ENCODE measurements around the gene HIVEP3. TPM values are rescaled to one million over a fixed set of nuclear protein-coding genes. Genes with fewer than 3 reads are reported as not detected.

Gene HIVEP3
- total RNA-seq, 1 experiment from 2014 or later, result 6.0 TPM

GRCh38 chr1:41535276-41535675 lies 383.4 kb downstream of the HIVEP3 start:
- no peaks in the 10 kb centered on the region for H3K9me3 ChIP-seq (ENCODE audit: control insufficient read depth, insufficient read depth, low read depth, low read length)
- BruUV-seq (replicated peaks), result no TSS peak
- in situ Hi-C loops (cut with HindIII; ENCODE audit: low pct_unique_long_range_greater_than_20kb, low sequenced_read_pairs) (no loop called here), intact Hi-C loops (cut with micrococcal nuclease; ENCODE audit: unreplicated experiment) (no loop called here)
- H3K4me3 ChIP-seq (ENCODE audit: low read depth in 2 of 2, low read length in 2 of 2), result no peak overlapping the region
- DNase-seq (ENCODE audit: low read depth, low spot score) (no peak), ATAC-seq (no peak)
- ChIA-PET POLR2A (no interaction called here), CTCF (no interaction called here)
- H3K27me3 ChIP-seq (ENCODE audit: control insufficient read depth, insufficient read depth, low read length), result no peaks in the 10 kb centered on the region; the same call in 1 of the 2 replicates
- H3K4me1 ChIP-seq (ENCODE audit: control insufficient read depth, insufficient read depth, low read length), result no peaks in the 10 kb centered on the region
- H3K27ac ChIP-seq (ENCODE audit: low read length), result no peak overlapping the region
- no peaks in the 10 kb centered on the region for H3K36me3 ChIP-seq (ENCODE audit: control insufficient read depth, insufficient read depth, low read length)
- TF ChIP-seq REST (IDR thresholded peaks at IDR 0.05; ENCODE audit: insufficient read depth in 1 of 2, low read depth in 2 of 2, low read length in 1 of 2) (no peak), SIN3A (IDR thresholded peaks at IDR 0.05; ENCODE audit: borderline replicate concordance, insufficient read depth, low read depth, low read length) (no peak), POLR2AphosphoS5 (IDR thresholded peaks at IDR 0.05; ENCODE audit: low read depth, low read length) (no peak), TCF7L2 (IDR thresholded peaks at IDR 0.05; ENCODE audit: low read depth, low read length) (no peak)
- TF ChIP-seq, protein P1, sequence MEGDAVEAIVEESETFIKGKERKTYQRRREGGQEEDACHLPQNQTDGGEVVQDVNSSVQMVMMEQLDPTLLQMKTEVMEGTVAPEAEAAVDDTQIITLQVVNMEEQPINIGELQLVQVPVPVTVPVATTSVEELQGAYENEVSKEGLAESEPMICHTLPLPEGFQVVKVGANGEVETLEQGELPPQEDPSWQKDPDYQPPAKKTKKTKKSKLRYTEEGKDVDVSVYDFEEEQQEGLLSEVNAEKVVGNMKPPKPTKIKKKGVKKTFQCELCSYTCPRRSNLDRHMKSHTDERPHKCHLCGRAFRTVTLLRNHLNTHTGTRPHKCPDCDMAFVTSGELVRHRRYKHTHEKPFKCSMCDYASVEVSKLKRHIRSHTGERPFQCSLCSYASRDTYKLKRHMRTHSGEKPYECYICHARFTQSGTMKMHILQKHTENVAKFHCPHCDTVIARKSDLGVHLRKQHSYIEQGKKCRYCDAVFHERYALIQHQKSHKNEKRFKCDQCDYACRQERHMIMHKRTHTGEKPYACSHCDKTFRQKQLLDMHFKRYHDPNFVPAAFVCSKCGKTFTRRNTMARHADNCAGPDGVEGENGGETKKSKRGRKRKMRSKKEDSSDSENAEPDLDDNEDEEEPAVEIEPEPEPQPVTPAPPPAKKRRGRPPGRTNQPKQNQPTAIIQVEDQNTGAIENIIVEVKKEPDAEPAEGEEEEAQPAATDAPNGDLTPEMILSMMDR (IDR thresholded peaks at IDR 0.05), result no peak

- TF ChIP-seq REST (IDR thresholded peaks at IDR 0.05; ENCODE audit: insufficient read depth in 1 of 2, low read depth in 2 of 2, low read length in 1 of 2) (no peak), POLR2AphosphoS5 (IDR thresholded peaks at IDR 0.05; ENCODE audit: low read depth, low read length) (no peak), TCF7L2 (IDR thresholded peaks at IDR 0.05; ENCODE audit: low read depth, low read length) (no peak), SIN3A (IDR thresholded peaks at IDR 0.05; ENCODE audit: borderline replicate concordance, insufficient read depth, low read depth, low read length) (no peak)
- TF ChIP-seq, protein P1 (IDR thresholded peaks at IDR 0.05), result no peak
- DNase-seq (ENCODE audit: low read depth, low spot score) (no peak), ATAC-seq (no peak)
- in situ Hi-C loops (cut with HindIII; ENCODE audit: low pct_unique_long_range_greater_than_20kb, low sequenced_read_pairs), result no loop called here
- CTCF ChIA-PET, result no interaction called here
- Histone ChIP-seq H3K36me3 (ENCODE audit: control insufficient read depth, insufficient read depth, low read length) (no peaks in the 10 kb centered on the region), H3K9me3 (ENCODE audit: control insufficient read depth, insufficient read depth, low read depth, low read length) (no peaks in the 10 kb centered on the region), H3K4me3 (ENCODE audit: low read depth in 2 of 2, low read length in 2 of 2) (no peak overlapping the region), H3K27me3 (ENCODE audit: control insufficient read depth, insufficient read depth, low read length) (no peaks in the 10 kb centered on the region; the same call in 1 of the 2 replicates), H3K27ac (ENCODE audit: low read length) (no peak overlapping the region), H3K4me1 (ENCODE audit: control insufficient read depth, insufficient read depth, low read length) (no peaks in the 10 kb centered on the region)
- no TSS peak for BruUV-seq (replicated peaks)
- POLR2A ChIA-PET, result no interaction called here
- intact Hi-C loops (cut with micrococcal nuclease; ENCODE audit: unreplicated experiment), result no loop called here
Observed at GRCh38 chr1:41534181-41535076, 384.3 kb downstream of the HIVEP3 start.

Measured in Panc1 (cell line).